Heart left ventricle (tissue), 13 donors: ENCODE measurements around the gene OTUD7B.

Experiments used
- CTCF ChIP-seq, 12 donors: fragments of 200-600 bp; sonication (generic) in 4 of 12; IDR thresholded peaks; one replicate each; pipeline versions ENCODE4 v1.5.0 to v1.8.0; 2018 to 2022; ENCODE audit warnings: antibody characterized with exemption in 12 of 12, mild to moderate bottlenecking in 5 of 12
- POLR2A ChIP-seq, 2 donors: fragments of 450-650 bp; IDR thresholded peaks; one replicate each; pipeline ENCODE4 v1.6.1; 2017; ENCODE audit warnings: antibody characterized with exemption in 2 of 2, mild to moderate bottlenecking in 2 of 2, moderate library complexity in 2 of 2
- donor health status: ischemic (EF 13 %, LVEDD 7.1; RV severe dilation, severe dysfunction).
- donor health status: DM: no; HTN: yes; CAD: no.
- donor health status: DM: no; HTN: no; CAD: no.
- donor health status: ischemic (EF 25% LVEDD 6.9; RV normal size, moderate dysfunction).
- donor health status: ischemic (EF 25% LVEDD 5.7; RV mildly dilated, moderate dysfunction).
- donor health status: ischemic (EF 35%, LVEDD 5.7; RV mildly dilated, moderate dysfunction).
- donor health status: nonischemic (EF 11% LVEDD 7.7; RV severe dilation, severe dysfunction).
- donor health status: DM: yes; HTN: yes; CAD: no.
- donor health status: PGD.
- donor health status: ischemic (EF 29% LVEDD 5.4; RV normal size, mild dysfunction).
- donor health status: nonischemic (EF 23%, LVEDD 6.1; RV moderate dilation, normal function).

GRCh38 chr1:149978547-149979023, 31.9 kb downstream of the OTUD7B start:
- TF ChIP-seq CTCF (IDR thresholded peaks at IDR 0.05) (no peak), POLR2A (IDR thresholded peaks at IDR 0.05) (no peak)
